CD14-positive monocyte (primary cell): ENCODE data around the gene RANGRF. TPM values are rescaled to one million over a fixed set of nuclear protein-coding genes. Genes with fewer than 3 reads are reported as not detected.
A peak's percentile ranks its signal among the peaks of the same experiment; 100 is the strongest.

ENCODE experiments used
- DNase-seq, 3 donors: peaks; one replicate each; pipeline ENCODE4 v3.0.0-alpha.2; 2011 to 2022
- H2AFZ ChIP-seq: 2 replicates; pipeline ENCODE4 v1.6.0; 2012; ENCODE audit warnings: mild to moderate bottlenecking, low read depth, low read length, inconsistent platforms; ENCODE audit not compliant: insufficient read depth, poor library complexity, severe bottlenecking
- H3K27ac ChIP-seq, 2 donors: 1 replicate in 1 of 2; 2 replicates in 1 of 2; pipeline ENCODE4 v1.5.1; 2012 to 2013; ENCODE audit warnings: low read length in 2 of 2, control low read depth in 1 of 2, inconsistent platforms in 1 of 2, low read depth in 1 of 2, mild to moderate bottlenecking in 1 of 2
- H3K27me3 ChIP-seq, 2 donors: one replicate each; pipeline versions ENCODE4 v1.6.0 to v1.6.1; 2011 to 2013; ENCODE audit warnings: low read length in 2 of 2; ENCODE audit not compliant: control insufficient read depth in 2 of 2, insufficient read depth in 2 of 2
- H3K36me3 ChIP-seq, 2 donors: replicated peaks in 1 of 2; 1 replicate in 1 of 2; 2 replicates in 1 of 2; pipeline versions ENCODE4 v1.5.1 to v1.6.1; 2012 to 2013; ENCODE audit warnings: low read length in 2 of 2, control low read depth in 1 of 2, inconsistent platforms in 1 of 2, mild to moderate bottlenecking in 1 of 2; ENCODE audit not compliant: insufficient read depth in 2 of 2, control insufficient read depth in 1 of 2
- H3K4me1 ChIP-seq, 2 donors: 1 replicate in 1 of 2; 2 replicates in 1 of 2; pipeline versions ENCODE4 v1.5.1 to v1.6.1; 2012 to 2013; ENCODE audit warnings: low read length in 2 of 2, control low read depth in 1 of 2, inconsistent platforms in 1 of 2, mild to moderate bottlenecking in 1 of 2, moderate library complexity in 1 of 2; ENCODE audit not compliant: insufficient read depth in 2 of 2, control insufficient read depth in 1 of 2
- H3K4me2 ChIP-seq: replicated peaks from 2 replicates; pipeline ENCODE3; 2012; ENCODE audit warnings: low read length, moderate library complexity, mild to moderate bottlenecking; ENCODE audit not compliant: poor library complexity, severe bottlenecking; ENCODE audit errors: extremely low read depth
- H3K4me3 ChIP-seq, 3 experiments: fragments of 200-600 bp in 1 of 3; sonication (generic) in 1 of 3; replicated peaks in 1 of 3; 1 replicate in 2 of 3; 2 replicates in 1 of 3; pipeline ENCODE4 v1.5.1; 2011 to 2013; ENCODE audit warnings: low read length in 3 of 3, mild to moderate bottlenecking in 3 of 3, control low read depth in 2 of 3, low read depth in 2 of 3, inconsistent platforms in 1 of 3, moderate library complexity in 1 of 3
- H3K79me2 ChIP-seq: 2 replicates; pipeline ENCODE4 v1.6.0; 2012; ENCODE audit warnings: mild to moderate bottlenecking, control low read depth, inconsistent platforms, low read length, moderate library complexity; ENCODE audit not compliant: insufficient read depth
- H3K9ac ChIP-seq: 2 replicates; pipeline ENCODE4 v1.6.0; 2017; ENCODE audit warnings: low read length, mild to moderate bottlenecking; ENCODE audit not compliant: insufficient read depth, poor library complexity, severe bottlenecking
- H3K9me3 ChIP-seq, 2 donors: replicated peaks in 1 of 2; 1 replicate in 1 of 2; 2 replicates in 1 of 2; pipeline versions ENCODE4 v1.5.1 to v1.6.1; 2012 to 2013; ENCODE audit warnings: low read length in 2 of 2, control low read depth in 1 of 2; ENCODE audit not compliant: control insufficient read depth in 1 of 2, insufficient read depth in 1 of 2
- H4K20me1 ChIP-seq: 2 replicates; pipeline ENCODE4 v1.6.0; 2012; ENCODE audit warnings: mild to moderate bottlenecking, low read length, control low read depth, moderate library complexity; ENCODE audit not compliant: insufficient read depth
- H3K27ac Mint-ChIP-seq, 7 donors: one replicate each; pipeline ENCODE4 v1.8.0; 2020; ENCODE audit warnings: mild to moderate bottlenecking in 7 of 7, mixed read lengths in 7 of 7, moderate library complexity in 6 of 7, inconsistent platforms in 2 of 7
- H3K27me3 Mint-ChIP-seq, 3 donors: one replicate each; pipeline ENCODE4 v1.8.0; 2021 to 2022; ENCODE audit warnings: low read depth in 3 of 3, mild to moderate bottlenecking in 3 of 3, mixed read lengths in 3 of 3, moderate library complexity in 3 of 3, inconsistent platforms in 1 of 3
- H3K36me3 Mint-ChIP-seq, 2 donors: one replicate each; pipeline ENCODE4 v1.8.0; 2020; ENCODE audit warnings: mixed read lengths in 2 of 2, inconsistent platforms in 1 of 2, mild to moderate bottlenecking in 1 of 2
- H3K4me1 Mint-ChIP-seq: one replicate; pipeline ENCODE4 v1.8.0; 2020; ENCODE audit warnings: mild to moderate bottlenecking, mixed read lengths
- H3K4me3 Mint-ChIP-seq, 2 donors: one replicate each; pipeline ENCODE4 v1.8.0; 2020; ENCODE audit warnings: mild to moderate bottlenecking in 2 of 2, mixed read lengths in 2 of 2, moderate library complexity in 1 of 2
- H3K9me3 Mint-ChIP-seq, 7 donors: one replicate each; pipeline ENCODE4 v1.8.0; 2020 to 2022; ENCODE audit warnings: mixed read lengths in 7 of 7, mild to moderate bottlenecking in 6 of 7, moderate library complexity in 6 of 7, inconsistent platforms in 2 of 7
- CTCF ChIP-seq: fragments of 200-600 bp; IDR thresholded peaks from one replicate; pipeline ENCODE4 v1.8.0; 2022; ENCODE audit warnings: antibody characterized with exemption, mild to moderate bottlenecking
- WGBS: methylation state at CpG from one replicate; pipeline ENCODE4 v1.1.5; 2013; ENCODE audit warnings: missing lambda C conversion rate; ENCODE audit not compliant: insufficient coverage; 5-methylcytosine and 5-hydroxymethylcytosine counted together
- intact Hi-C, 2 donors: fragments of 100-400 bp; cut with micrococcal nuclease; formaldehyde crosslinking; loops; one replicate each; pipeline versions ENCODE4 v1.15.0 to v1.15.1; 2023
- polyA plus RNA-seq, 3 donors: library from polyadenylated mRNA; depleted of rRNA in 1 of 3; unstranded in 2 of 3; stranded (reverse) in 1 of 3; fragments of 300-500 nt in 2 of 3; fragments of >200 nt in 1 of 3; fragmentation: Illumina TruSeq in 2 of 3; gene quantifications; 1 replicate in 2 of 3; 2 replicates in 1 of 3; pipeline ENCODE4 v1.2.3, GENCODE V29; 2012 to 2021

Gene RANGRF
- polyA plus RNA-seq, 3 donors, result 27.3 to 34.3 (median 31.7) TPM

- no peak overlapping the region for H3K27ac Mint-ChIP-seq
- Histone ChIP-seq H3K9me3 (no peaks in the 10 kb centered on the region), H3K27me3 (peaks cover 0 to 7% of the 10 kb centered on the region in 2 donors), H2AFZ (no peak overlapping the region), H3K79me2 (no peaks in the 10 kb centered on the region), H3K4me2 (no peak overlapping the region), H4K20me1 (no peaks in the 10 kb centered on the region), H3K4me1 (no peaks in the 10 kb centered on the region), H3K36me3 (no peaks in the 10 kb centered on the region), H3K27ac (no peak overlapping the region), H3K9ac (no peak overlapping the region), H3K4me3 (no peak overlapping the region)
- H3K36me3 Mint-ChIP-seq, result no peaks in the 10 kb centered on the region
- 92% methylated on average over 20 of the region's 24 CpGs for WGBS
- no peaks in the 10 kb centered on the region for H3K9me3 Mint-ChIP-seq
- peaks cover 9 to 28% (median 14%) of the 10 kb centered on the region in 3 donors for H3K27me3 Mint-ChIP-seq
- intact Hi-C loops, result loop anchor here in 1 of 2 donors (10.0 kb wide), 1 partner anchor 53 kb away; no protein-coding TSS in a partner anchor
- no peak for TF ChIP-seq CTCF
- no peaks in the 10 kb centered on the region for H3K4me1 Mint-ChIP-seq
- DNase-seq, result no peak
- no peak overlapping the region for H3K4me3 Mint-ChIP-seq
These were observed 29.8 kb downstream of the RANGRF start for GRCh38 chr17:8318010-8318935.

- Histone ChIP-seq H3K9me3 (no peaks in the 10 kb centered on the region), H3K4me1 (peaks cover 0 to 4% of the 10 kb centered on the region in 2 donors), H3K9ac (no peak overlapping the region), H4K20me1 (no peaks in the 10 kb centered on the region), H3K4me2 (no peak overlapping the region), H3K27ac (no peak overlapping the region), H2AFZ (no peak overlapping the region), H3K4me3 (no peak overlapping the region), H3K27me3 (peaks cover 0 to 5% of the 10 kb centered on the region in 2 donors), H3K79me2 (no peaks in the 10 kb centered on the region), H3K36me3 (no peaks in the 10 kb centered on the region)
- WGBS, result 94% methylated on average over 3 of the region's 4 CpGs
- no peak for TF ChIP-seq CTCF
- no peak for DNase-seq
- Mint-ChIP-seq H3K36me3 (no peaks in the 10 kb centered on the region), H3K4me3 (no peak overlapping the region), H3K4me1 (peaks cover 6% of the 10 kb centered on the region), H3K9me3 (no peaks in the 10 kb centered on the region), H3K27me3 (peaks cover 13 to 28% (median 15%) of the 10 kb centered on the region in 3 donors), H3K27ac (peak overlapping the region in 1 of 7 donors; percentile 40)
- intact Hi-C loops, result no loop called here
These were observed 31.8 kb downstream of the RANGRF start for GRCh38 chr17:8320262-8320661.
